ENCODE results near the gene RGS18. TPM values are rescaled to one million over a fixed set of nuclear protein-coding genes. Genes with fewer than 3 reads are reported as not detected.
"Not testable (repeated sequence)": the region's sequence is repeated elsewhere in the genome, so short reads cannot be mapped to it uniquely, and the experiment has no call there.

The RGS18 gene
- total RNA-seq, 1 donor from 2014 or later, result 9.9 TPM

- DNase-seq (ENCODE audit: low spot score), result not testable (repeated sequence)
Observed at GRCh38 chr1:192165002-192165401, 6.7 kb downstream of the RGS18 start.

- no peak for DNase-seq (ENCODE audit: low spot score)
Observed at GRCh38 chr1:192167011-192167410, 8.7 kb downstream of the RGS18 start.

GRCh38 chr1:192167911-192168700 lies 9.8 kb downstream of the RGS18 start:
- no peak for DNase-seq (ENCODE audit: low spot score)

DNA sequence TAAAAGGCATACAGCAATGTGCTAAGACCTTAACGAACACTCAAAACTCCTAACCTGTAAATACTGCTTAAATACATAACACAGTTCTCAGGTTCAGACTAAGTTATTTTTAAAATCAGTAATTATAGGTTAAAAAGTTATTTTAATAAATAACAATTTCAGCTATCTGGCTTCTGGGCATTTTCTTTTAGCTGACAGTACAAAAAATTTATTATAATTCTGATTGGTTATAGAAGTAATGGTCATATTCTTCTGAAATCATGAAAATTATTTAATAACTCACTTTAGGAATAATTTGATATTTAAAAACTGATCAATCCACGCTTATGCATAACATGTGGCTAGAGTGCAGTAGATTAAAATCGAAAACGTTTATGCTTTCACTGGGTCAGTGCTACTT lies 10.7 kb downstream of the RGS18 start:
- DNase-seq (ENCODE audit: low spot score), result no peak

DNA sequence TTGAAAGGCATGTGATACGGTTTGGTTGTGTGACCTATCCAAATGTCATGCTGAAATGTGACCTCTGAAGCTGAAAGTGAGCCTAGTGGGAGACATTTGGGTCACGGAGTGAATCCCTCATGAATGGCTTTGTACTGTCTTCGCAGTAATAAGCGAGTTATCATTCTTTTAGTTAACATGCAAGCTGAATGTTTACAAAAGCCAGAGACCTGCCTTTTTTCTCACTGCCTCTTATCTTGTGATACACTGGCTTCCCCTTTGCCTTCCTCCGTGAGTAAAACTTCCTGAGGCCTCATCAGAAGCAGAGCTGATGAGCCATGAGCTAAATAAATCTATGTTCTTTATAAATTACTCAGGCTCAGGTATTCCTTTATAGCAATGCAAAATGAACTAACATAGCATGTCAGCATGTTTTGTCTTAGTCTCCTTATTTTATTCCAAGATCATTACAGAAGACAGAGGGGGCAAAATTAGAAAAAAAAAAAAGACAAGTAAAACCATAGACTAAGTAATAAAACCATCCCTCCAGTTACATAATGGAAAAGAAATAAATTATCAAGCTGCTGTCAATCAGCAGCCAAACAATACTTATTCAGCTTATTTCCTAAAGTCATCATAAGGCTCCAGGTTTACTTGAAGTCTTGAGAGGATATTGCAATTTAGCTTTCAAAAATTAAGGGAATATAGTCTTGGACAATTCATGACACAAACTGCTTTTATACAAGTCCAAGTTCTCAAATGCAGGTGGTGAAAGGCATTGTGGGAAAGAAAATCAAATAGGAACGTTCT lies 12.1 kb downstream of the RGS18 start:
- DNase-seq (ENCODE audit: low spot score), result no peak

- no peak for DNase-seq (ENCODE audit: low spot score)
Observed at GRCh38 chr1:192171123-192171522, 12.9 kb downstream of the RGS18 start.

DNA sequence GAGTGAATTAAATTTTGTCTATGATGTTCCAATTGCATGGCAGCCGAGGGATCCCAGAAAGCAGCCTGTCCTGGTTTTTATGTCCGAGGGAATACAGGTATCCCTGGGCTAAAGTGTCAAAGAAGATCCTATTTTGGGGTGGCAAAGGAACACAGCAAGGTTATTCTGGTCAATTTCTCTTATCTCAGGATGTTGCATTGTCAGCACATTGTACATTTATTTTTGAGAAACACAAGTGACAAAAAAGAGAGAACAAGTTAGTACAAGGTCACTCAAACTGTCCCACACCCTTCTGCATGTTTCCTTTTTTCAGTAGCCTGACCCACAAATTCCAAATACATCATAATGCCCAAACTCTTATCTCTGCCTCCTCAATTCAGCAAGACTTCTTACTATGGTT lies 17.7 kb downstream of the RGS18 start:
- no peak for DNase-seq (ENCODE audit: low spot score)

DNA sequence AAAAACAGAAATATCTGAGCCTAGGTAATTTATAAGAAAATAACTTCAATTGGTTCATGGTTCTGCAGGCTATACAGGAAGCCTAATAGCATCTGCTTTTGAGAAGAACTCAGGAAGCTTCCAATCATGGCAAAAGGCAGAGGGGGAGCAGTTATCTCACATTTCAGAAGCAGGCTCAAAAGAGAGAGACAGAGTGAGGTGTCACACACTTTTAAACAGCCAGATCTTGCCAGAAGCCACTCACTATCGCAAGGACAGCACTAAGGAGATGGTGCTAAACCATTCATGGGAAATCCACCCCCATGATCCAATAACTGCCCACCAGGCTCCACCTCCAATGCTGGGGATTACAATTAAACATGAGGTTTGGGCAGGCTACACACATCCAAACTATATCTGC lies 25.5 kb downstream of the RGS18 start:
- DNase-seq (ENCODE audit: low spot score), result no peak

DNA sequence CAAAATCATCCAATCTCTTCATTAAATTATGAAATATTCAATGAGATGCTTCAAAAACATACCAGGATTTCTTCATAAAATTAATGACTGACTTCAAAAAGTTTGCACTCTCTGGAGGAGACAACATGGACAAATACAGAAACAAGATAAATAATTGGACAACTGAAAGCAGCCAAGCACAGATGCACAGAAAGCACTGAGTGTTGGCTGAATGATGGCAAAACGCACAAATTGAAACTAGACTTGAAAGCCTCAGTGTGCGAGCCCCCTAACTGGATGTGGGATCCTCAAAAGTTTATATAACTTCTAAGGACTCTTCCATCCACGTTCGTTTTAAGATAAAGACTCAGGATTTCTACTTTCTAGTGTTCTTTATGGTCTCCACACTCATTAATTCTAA lies 27.9 kb downstream of the RGS18 start:
- DNase-seq (ENCODE audit: low spot score), result no peak

GRCh38 chr1:192190066-192190465 lies 31.8 kb downstream of the RGS18 start:
- DNase-seq (ENCODE audit: low spot score), result no peak

- no peak for DNase-seq (ENCODE audit: low spot score)
Observed at GRCh38 chr1:192201303-192201702, 43.0 kb downstream of the RGS18 start.

- no peak for DNase-seq (ENCODE audit: low spot score)
Observed at GRCh38 chr1:192224396-192224795, 66.1 kb downstream of the RGS18 start.

DNA sequence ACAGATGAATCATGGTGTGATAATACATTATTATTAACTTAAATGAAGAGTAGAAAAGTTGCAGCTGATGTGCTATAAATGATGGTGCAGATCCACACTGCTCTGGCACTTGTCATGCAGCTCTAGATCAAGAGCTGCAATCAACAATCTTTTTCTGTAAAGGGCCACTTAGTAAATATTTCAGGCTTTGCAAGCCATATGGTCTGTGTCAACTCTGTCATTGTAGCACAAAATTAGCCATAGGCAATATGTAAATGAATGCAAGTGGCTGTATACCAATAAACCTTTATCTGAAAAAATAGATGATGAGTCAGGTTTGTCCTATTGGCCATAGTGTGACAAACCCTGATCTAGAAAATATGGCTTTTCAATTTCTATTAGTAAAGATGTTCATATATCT lies 66.6 kb downstream of the RGS18 start:
- DNase-seq (ENCODE audit: low spot score), result no peak

DNA sequence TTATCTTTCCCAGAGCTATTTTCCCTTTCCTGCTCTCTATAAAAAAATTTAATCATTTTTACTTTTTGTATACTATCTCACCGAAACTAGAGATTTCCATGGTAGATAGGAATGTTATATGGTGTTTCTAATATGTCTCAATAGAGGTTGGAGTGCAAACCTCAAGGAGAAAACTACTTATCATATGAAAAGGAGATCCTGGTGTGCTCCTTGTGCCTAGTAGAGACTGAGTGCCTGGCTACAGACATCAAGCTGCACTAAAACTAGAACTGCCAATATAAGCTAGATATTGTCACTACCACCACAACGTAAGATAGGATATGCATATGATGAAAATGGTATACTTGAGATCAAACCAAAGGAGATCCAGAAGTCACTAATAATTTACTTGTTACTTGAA lies 67.0 kb downstream of the RGS18 start:
- DNase-seq (ENCODE audit: low spot score), result no peak

GRCh38 chr1:192225703-192226102 lies 67.4 kb downstream of the RGS18 start:
- DNase-seq (ENCODE audit: low spot score), result no peak

DNA sequence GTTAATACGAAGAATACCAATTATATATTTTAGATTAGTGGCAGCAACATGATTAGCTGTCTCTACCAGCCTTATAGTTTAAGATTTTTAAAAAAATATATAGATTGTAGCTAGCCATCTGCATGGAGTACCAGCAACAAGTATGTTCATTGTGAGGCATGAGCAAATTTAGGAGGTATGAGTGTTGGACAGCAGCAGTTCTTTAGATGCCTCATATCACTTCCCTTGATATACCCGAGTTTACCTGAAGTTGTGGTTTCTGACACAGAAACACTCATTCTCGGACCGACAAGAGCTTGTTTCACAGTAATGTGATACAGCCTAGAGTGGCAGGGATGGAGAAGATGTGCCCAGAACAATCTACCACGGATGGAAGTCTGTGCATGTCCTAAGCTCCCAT lies 69.1 kb downstream of the RGS18 start:
- DNase-seq (ENCODE audit: low spot score), result no peak

DNA sequence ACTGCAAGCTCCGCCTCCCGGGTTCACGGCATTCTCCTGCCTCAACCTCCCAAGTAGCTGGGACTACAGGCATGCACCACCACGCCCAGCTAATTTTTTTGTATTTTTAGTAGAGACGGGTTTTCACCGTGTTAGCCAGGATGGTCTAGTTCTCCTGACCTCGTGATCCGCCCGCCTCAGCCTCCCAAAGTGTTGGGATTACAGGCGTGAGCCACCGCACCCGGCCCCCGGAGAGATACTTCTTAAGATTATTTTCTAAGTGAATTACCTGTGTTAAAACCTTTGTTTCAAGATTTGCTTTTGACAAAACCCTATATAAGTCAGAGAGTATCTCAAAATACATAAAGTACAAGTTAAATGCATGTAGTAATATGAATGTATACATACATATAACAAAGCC lies 69.7 kb downstream of the RGS18 start:
- DNase-seq (ENCODE audit: low spot score), result not testable (repeated sequence)

GRCh38 chr1:192232817-192233417 lies 74.7 kb downstream of the RGS18 start:
- DNase-seq (ENCODE audit: low spot score), result no peak

DNA sequence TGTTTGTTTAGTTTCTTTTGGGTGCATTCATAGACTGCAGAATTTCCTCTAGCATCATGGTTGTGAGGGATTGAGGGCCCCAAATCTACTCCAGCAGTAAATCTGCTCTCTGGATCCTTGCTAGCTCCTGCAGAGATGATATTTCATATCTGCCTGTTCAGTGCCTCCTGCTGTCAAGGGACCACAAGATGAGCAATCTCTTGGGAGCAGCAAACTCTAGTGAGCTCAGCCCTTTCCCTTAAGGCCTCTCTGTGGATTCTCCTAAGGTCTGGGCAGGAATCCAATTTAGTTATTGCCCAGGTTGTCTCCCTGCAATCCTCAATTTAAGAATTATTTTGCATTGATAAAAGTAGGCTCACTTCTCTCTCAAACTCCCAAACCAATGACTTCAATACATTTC lies 76.9 kb downstream of the RGS18 start:
- no peak for DNase-seq (ENCODE audit: low spot score)

Data from umbilical cord (tissue), 2 donors.